Naive thymus-derived CD8-positive, alpha-beta T cell (primary cell): ENCODE results near the gene GNGT1. TPM values are rescaled to one million over a fixed set of nuclear protein-coding genes. Genes with fewer than 3 reads are reported as not detected.

Experiments
- ATAC-seq, 2 donors: fragments of 150-1000 bp; cut with Tn5 transposase in 1 of 2; sonication (Bioruptor Pico), chemical (Tn5 transposase) in 1 of 2; 1 replicate in 1 of 2; 2 replicates in 1 of 2; pipeline ENCODE4 v1.10.0; 2021; ENCODE audit warnings: mild to moderate bottlenecking in 2 of 2, moderate library complexity in 2 of 2
- POLR2A ChIA-PET: fragments of 350-600 bp; sonication (Branson Sonifier 250); formaldehyde crosslinking; loops from one replicate; lab custom pipeline; 2021; ENCODE audit warnings: antibody characterized with exemption; lab: Charles Lee
- DNase-seq, 10 donors: peaks; one replicate each; pipeline versions ENCODE4 v3.0.0 to v3.0.0-alpha.2; 2020 to 2022
- H3K27ac Mint-ChIP-seq, 10 donors: one replicate each; pipeline ENCODE4 v1.8.0; 2020 to 2022; ENCODE audit warnings: mild to moderate bottlenecking in 10 of 10, mixed read lengths in 10 of 10, moderate library complexity in 4 of 10, inconsistent platforms in 1 of 10
- H3K27me3 Mint-ChIP-seq, 5 donors: one replicate each; pipeline ENCODE4 v1.8.0; 2021 to 2022; ENCODE audit warnings: mixed read lengths in 5 of 5
- H3K36me3 Mint-ChIP-seq, 3 donors: one replicate each; pipeline ENCODE4 v1.8.0; 2020 to 2022; ENCODE audit warnings: mixed read lengths in 3 of 3, mild to moderate bottlenecking in 2 of 3, inconsistent platforms in 1 of 3
- H3K4me1 Mint-ChIP-seq, 4 donors: one replicate each; pipeline ENCODE4 v1.8.0; 2021 to 2022; ENCODE audit warnings: mixed read lengths in 4 of 4
- H3K4me3 Mint-ChIP-seq, 10 donors: one replicate each; pipeline ENCODE4 v1.8.0; 2020 to 2022; ENCODE audit warnings: mild to moderate bottlenecking in 10 of 10, mixed read lengths in 10 of 10, moderate library complexity in 6 of 10, inconsistent platforms in 1 of 10
- H3K9me3 Mint-ChIP-seq, 9 donors: one replicate each; pipeline ENCODE4 v1.8.0; 2020 to 2022; ENCODE audit warnings: mixed read lengths in 9 of 9, mild to moderate bottlenecking in 3 of 9, inconsistent platforms in 1 of 9, moderate library complexity in 1 of 9
- polyA plus RNA-seq, 3 donors: library from polyadenylated mRNA; unstranded; fragments of 300-500 nt; fragmentation: Illumina TruSeq; gene quantifications; one replicate each; pipeline ENCODE4 v1.2.3, GENCODE V29; 2021
- total RNA-seq, 8 experiments: library from RNA in 2 of 8; stranded (reverse) in 2 of 8; gene quantifications; one replicate each; pipeline ENCODE4 v1.2.3 and lab custom pipeline; 2021 to 2026

GNGT1 gene
- total and polyA plus RNA-seq, 5 experiments from 2014 or later: not detected

DNA sequence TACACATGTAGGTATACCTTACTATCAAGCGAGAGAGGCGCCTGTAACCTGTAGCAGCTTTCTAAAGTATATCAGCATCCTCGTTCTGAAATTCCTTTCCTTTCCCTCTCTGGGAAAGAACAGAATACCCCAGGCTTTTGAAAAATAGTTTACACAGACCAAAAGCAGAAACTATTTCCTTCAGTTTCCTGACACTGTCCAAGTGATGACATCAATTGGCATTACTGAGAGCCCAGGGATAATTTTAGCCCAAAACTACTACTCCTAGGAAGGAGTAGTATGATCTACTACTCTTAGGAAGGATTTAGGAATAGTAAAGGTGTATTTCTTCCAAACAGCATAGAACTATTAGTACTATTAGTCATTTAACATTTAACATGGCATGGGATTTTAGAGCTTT, 21.2 kb downstream of the GNGT1 start:
- DNase-seq (no peak), ATAC-seq (no peak)
- H3K27ac Mint-ChIP-seq: no peak overlapping the region
- H3K36me3 Mint-ChIP-seq: no peaks in the 10 kb centered on the region
- no peak overlapping the region for H3K4me3 Mint-ChIP-seq
- POLR2A ChIA-PET: no interaction called here
- peaks cover 11 to 46% (median 23%) of the 10 kb centered on the region in 5 donors for H3K27me3 Mint-ChIP-seq
- H3K9me3 Mint-ChIP-seq: no peaks in the 10 kb centered on the region
- H3K4me1 Mint-ChIP-seq: no peaks in the 10 kb centered on the region

DNA sequence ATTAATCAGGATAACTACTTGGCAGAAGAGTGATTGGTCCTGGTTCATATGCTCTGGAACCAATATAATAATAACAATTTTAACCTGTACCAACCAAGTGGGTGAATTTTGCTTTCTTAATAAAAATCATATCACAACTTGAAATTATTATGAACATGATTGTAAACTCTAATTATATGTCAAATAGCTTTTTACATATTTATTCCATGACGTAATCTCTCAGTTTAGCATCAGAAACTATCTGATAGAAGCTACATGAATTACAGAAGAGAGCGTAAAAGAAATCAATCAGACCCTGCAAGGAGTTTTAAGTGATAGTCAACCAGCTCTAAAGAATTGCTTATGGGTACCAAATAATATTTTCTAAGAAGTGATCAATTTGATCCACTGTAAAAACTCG, 25.3 kb downstream of the GNGT1 start:
- POLR2A ChIA-PET: no interaction called here
- H3K9me3 Mint-ChIP-seq: peaks cover 0 to 3% (median 0%) of the 10 kb centered on the region in 9 donors
- no peak for ATAC-seq
- DNase-seq: no peak
- no peak overlapping the region for H3K4me3 Mint-ChIP-seq
- H3K36me3 Mint-ChIP-seq: no peaks in the 10 kb centered on the region
- no peak overlapping the region for H3K27ac Mint-ChIP-seq
- peaks cover 10 to 25% (median 12%) of the 10 kb centered on the region in 5 donors for H3K27me3 Mint-ChIP-seq
- no peaks in the 10 kb centered on the region for H3K4me1 Mint-ChIP-seq

- H3K9me3 Mint-ChIP-seq: peaks cover 0 to 7% (median 0%) of the 10 kb centered on the region in 9 donors
- POLR2A ChIA-PET: no interaction called here
Observed at GRCh38 chr7:93933156-93933555, 26.8 kb downstream of the GNGT1 start.

DNA sequence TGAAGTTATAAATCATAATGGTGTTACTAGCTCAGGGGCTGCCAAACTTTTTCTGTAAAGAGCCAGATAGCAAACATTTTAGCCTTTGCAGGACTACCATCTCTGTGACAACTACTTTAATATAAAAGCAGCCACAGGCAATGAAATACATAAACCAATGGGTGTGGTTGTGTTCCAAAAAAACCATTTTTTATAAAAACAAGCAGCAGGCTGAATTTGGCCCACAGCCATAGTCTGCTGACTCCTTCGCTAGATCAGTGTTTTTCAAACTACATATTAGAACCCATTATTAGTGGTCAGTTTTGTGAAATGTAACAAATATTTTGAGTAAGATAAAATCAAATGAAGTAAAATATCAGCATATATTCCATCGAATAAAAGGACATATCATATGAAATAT, 28.7 kb downstream of the GNGT1 start:
- peaks cover 0 to 3% (median 0%) of the 10 kb centered on the region in 4 donors for H3K4me1 Mint-ChIP-seq
- DNase-seq: no peak
- peaks cover 12 to 21% (median 17%) of the 10 kb centered on the region in 5 donors for H3K27me3 Mint-ChIP-seq
- no peak overlapping the region for H3K4me3 Mint-ChIP-seq
- H3K27ac Mint-ChIP-seq: no peak overlapping the region
- peaks cover 0 to 7% (median 2%) of the 10 kb centered on the region in 9 donors for H3K9me3 Mint-ChIP-seq
- no peak for ATAC-seq
- POLR2A ChIA-PET: no interaction called here
- peaks cover 0 to 4% (median 0%) of the 10 kb centered on the region in 3 donors for H3K36me3 Mint-ChIP-seq

More at GRCh38 chr7:93933156-93933555, 26.8 kb downstream of the GNGT1 start:
- H3K4me3 Mint-ChIP-seq: no peak overlapping the region
- H3K4me1 Mint-ChIP-seq: no peaks in the 10 kb centered on the region
- H3K27me3 Mint-ChIP-seq: peaks cover 10 to 16% (median 14%) of the 10 kb centered on the region in 5 donors
- peaks cover 0 to 4% (median 0%) of the 10 kb centered on the region in 3 donors for H3K36me3 Mint-ChIP-seq
- ATAC-seq (no peak), DNase-seq (no peak)
- H3K27ac Mint-ChIP-seq: no peak overlapping the region

GRCh38 chr7:93937818-93938217, 31.5 kb downstream of the GNGT1 start:
- DNase-seq (no peak), ATAC-seq (no peak)
- Mint-ChIP-seq H3K27me3 (peaks cover 10 to 22% (median 13%) of the 10 kb centered on the region in 5 donors), H3K4me3 (no peak overlapping the region), H3K36me3 (peaks cover 0 to 4% (median 0%) of the 10 kb centered on the region in 3 donors), H3K9me3 (peaks cover 0 to 7% (median 2%) of the 10 kb centered on the region in 9 donors), H3K4me1 (peaks cover 0 to 4% (median 0%) of the 10 kb centered on the region in 4 donors), H3K27ac (no peak overlapping the region)
- POLR2A ChIA-PET: no interaction called here

GRCh38 chr7:93938293-93938692, 31.9 kb downstream of the GNGT1 start:
- Mint-ChIP-seq H3K36me3 (peaks cover 0 to 4% (median 0%) of the 10 kb centered on the region in 3 donors), H3K27ac (no peak overlapping the region), H3K4me1 (peaks cover 0 to 4% (median 0%) of the 10 kb centered on the region in 4 donors), H3K9me3 (peaks cover 0 to 7% (median 2%) of the 10 kb centered on the region in 9 donors), H3K27me3 (peaks cover 10 to 25% (median 14%) of the 10 kb centered on the region in 5 donors), H3K4me3 (no peak overlapping the region)
- ATAC-seq (no peak), DNase-seq (no peak)
- POLR2A ChIA-PET: no interaction called here

- POLR2A ChIA-PET: no interaction called here
- DNase-seq (no peak), ATAC-seq (no peak)
- peaks cover 0 to 4% (median 0%) of the 10 kb centered on the region in 4 donors for H3K4me1 Mint-ChIP-seq
- H3K27ac Mint-ChIP-seq: no peak overlapping the region
- H3K4me3 Mint-ChIP-seq: no peak overlapping the region
- H3K36me3 Mint-ChIP-seq: peaks cover 0 to 4% (median 0%) of the 10 kb centered on the region in 3 donors
- peaks cover 10 to 28% (median 12%) of the 10 kb centered on the region in 5 donors for H3K27me3 Mint-ChIP-seq
- H3K9me3 Mint-ChIP-seq: peaks cover 0 to 3% (median 0%) of the 10 kb centered on the region in 9 donors
Observed at GRCh38 chr7:93941945-93942344, 35.6 kb downstream of the GNGT1 start.

DNA sequence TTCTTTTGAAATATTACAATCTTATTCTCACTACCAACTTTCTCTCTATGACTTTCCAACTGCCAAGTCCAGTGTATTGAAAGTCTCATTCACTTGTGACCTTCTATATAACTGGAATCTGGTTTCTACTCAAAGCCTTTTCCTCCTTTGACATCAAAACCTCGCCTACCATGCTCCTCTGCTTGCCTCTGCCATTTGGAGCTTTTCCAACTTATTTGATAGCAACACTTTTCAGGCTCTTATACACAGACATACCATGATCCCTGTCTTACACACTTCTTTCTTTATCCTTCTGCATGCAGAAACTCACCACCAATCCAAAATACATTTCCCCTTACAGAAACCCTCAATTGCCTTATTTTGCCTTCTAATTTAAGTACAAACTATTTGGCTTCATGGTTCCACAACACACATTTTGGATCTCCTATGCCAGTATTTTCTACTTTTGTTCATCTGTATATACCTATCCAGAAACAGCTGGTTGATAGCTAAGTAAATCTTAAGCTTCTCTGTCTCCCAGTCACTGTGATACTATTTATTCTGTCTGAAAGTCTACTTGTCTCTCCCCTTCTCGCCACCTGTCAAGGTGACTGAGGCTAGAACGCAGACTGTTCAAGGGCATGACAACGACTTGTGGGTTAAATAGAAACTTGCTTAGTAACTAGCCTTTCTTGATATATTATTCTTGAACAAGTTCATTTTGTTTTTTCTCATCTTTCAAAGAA, 37.6 kb downstream of the GNGT1 start:
- no peak for ATAC-seq

GRCh38 chr7:93944673-93945072, 38.3 kb downstream of the GNGT1 start:
- H3K4me1 Mint-ChIP-seq: peaks cover 0 to 4% (median 0%) of the 10 kb centered on the region in 4 donors
- POLR2A ChIA-PET: no interaction called here
- H3K36me3 Mint-ChIP-seq: no peaks in the 10 kb centered on the region
- ATAC-seq: no peak
- H3K9me3 Mint-ChIP-seq: peaks cover 0 to 2% (median 0%) of the 10 kb centered on the region in 9 donors
- no peak for DNase-seq
- no peak overlapping the region for H3K27ac Mint-ChIP-seq
- peaks cover 6 to 29% (median 9%) of the 10 kb centered on the region in 5 donors for H3K27me3 Mint-ChIP-seq
- no peak overlapping the region for H3K4me3 Mint-ChIP-seq

More for the DNA sequence above, 37.6 kb downstream of the GNGT1 start:
- no peak for DNase-seq
- no peaks in the 10 kb centered on the region for H3K36me3 Mint-ChIP-seq
- peaks cover 8 to 29% (median 10%) of the 10 kb centered on the region in 5 donors for H3K27me3 Mint-ChIP-seq
- peaks cover 0 to 4% (median 0%) of the 10 kb centered on the region in 4 donors for H3K4me1 Mint-ChIP-seq
- H3K9me3 Mint-ChIP-seq: peaks cover 0 to 2% (median 0%) of the 10 kb centered on the region in 9 donors
- H3K4me3 Mint-ChIP-seq: no peak overlapping the region
- POLR2A ChIA-PET: no interaction called here
- H3K27ac Mint-ChIP-seq: no peak overlapping the region

GRCh38 chr7:93945083-93945482, 38.7 kb downstream of the GNGT1 start:
- DNase-seq: no peak
- peaks cover 0 to under 1% (median 0%) of the 10 kb centered on the region in 9 donors for H3K9me3 Mint-ChIP-seq
- no peak overlapping the region for H3K27ac Mint-ChIP-seq
- peaks cover 0 to 2% (median 0%) of the 10 kb centered on the region in 4 donors for H3K4me1 Mint-ChIP-seq
- peaks cover 2 to 25% (median 7%) of the 10 kb centered on the region in 5 donors for H3K27me3 Mint-ChIP-seq
- H3K36me3 Mint-ChIP-seq: no peaks in the 10 kb centered on the region
- no peak overlapping the region for H3K4me3 Mint-ChIP-seq
- no peak for ATAC-seq
- POLR2A ChIA-PET: no interaction called here

GRCh38 chr7:93945756-93946535, 39.6 kb downstream of the GNGT1 start:
- H3K4me3 Mint-ChIP-seq: no peak overlapping the region

GRCh38 chr7:93948106-93948505, 41.7 kb downstream of the GNGT1 start:
- H3K4me1 Mint-ChIP-seq: no peaks in the 10 kb centered on the region
- peaks cover 0 to 15% (median 6%) of the 10 kb centered on the region in 5 donors for H3K27me3 Mint-ChIP-seq
- no peak overlapping the region for H3K4me3 Mint-ChIP-seq
- DNase-seq: no peak
- H3K27ac Mint-ChIP-seq: no peak overlapping the region
- ATAC-seq: no peak
- POLR2A ChIA-PET: no interaction called here
- H3K36me3 Mint-ChIP-seq: no peaks in the 10 kb centered on the region
- no peaks in the 10 kb centered on the region for H3K9me3 Mint-ChIP-seq

More at GRCh38 chr7:93945756-93946535, 39.6 kb downstream of the GNGT1 start:
- no peaks in the 10 kb centered on the region for H3K36me3 Mint-ChIP-seq
- POLR2A ChIA-PET: no interaction called here
- H3K27me3 Mint-ChIP-seq: peaks cover 0 to 17% (median 7%) of the 10 kb centered on the region in 5 donors
- H3K27ac Mint-ChIP-seq: no peak overlapping the region
- ATAC-seq (no peak), DNase-seq (no peak)
- peaks cover 0 to under 1% (median 0%) of the 10 kb centered on the region in 4 donors for H3K4me1 Mint-ChIP-seq
- H3K9me3 Mint-ChIP-seq: no peaks in the 10 kb centered on the region

- DNase-seq (no peak), ATAC-seq (no peak)
- Mint-ChIP-seq H3K27me3 (peaks cover 0 to 10% (median 4%) of the 10 kb centered on the region in 5 donors), H3K4me3 (no peak overlapping the region), H3K4me1 (no peaks in the 10 kb centered on the region), H3K9me3 (no peaks in the 10 kb centered on the region), H3K36me3 (no peaks in the 10 kb centered on the region), H3K27ac (no peak overlapping the region)
- POLR2A ChIA-PET: no interaction called here
Observed at GRCh38 chr7:93948873-93949272, 42.5 kb downstream of the GNGT1 start.
